Measurements from ENCODE around the gene CDKN2B.

The CDKN2B gene

DNA sequence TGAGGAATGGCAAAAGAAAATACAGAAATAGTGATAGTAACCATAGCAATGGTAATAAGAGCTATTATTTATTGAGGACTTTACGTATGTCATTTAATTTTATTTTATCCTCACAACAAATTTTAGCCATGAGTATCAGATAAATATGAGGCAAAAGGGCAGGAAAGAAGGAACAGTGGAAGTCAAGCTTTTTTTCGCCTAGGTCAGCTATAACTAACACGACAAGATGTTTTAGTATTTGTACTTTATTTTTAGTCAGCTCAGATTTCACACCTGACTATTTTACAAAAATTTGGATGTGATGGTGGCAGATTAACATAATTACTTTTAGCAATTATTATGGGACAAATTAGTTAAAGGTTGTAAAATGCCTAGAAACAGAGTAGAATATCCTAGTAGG, 34.8 kb upstream of the CDKN2B start:
- H3K36me3 Mint-ChIP-seq, result no peaks in the 10 kb centered on the region
- H3K27ac Mint-ChIP-seq, result no peak overlapping the region
- no peak for DNase-seq (ENCODE audit: low spot score in 2 of 2)
- H3K4me3 Mint-ChIP-seq, result no peak overlapping the region
- H3K9me3 Mint-ChIP-seq, result no peaks in the 10 kb centered on the region
- H3K4me1 Mint-ChIP-seq, result no peaks in the 10 kb centered on the region
- H3K27me3 Mint-ChIP-seq, result no peaks in the 10 kb centered on the region
- ATAC-seq (ENCODE audit: low read depth), result no peak

- ATAC-seq (ENCODE audit: low read depth) (no peak), DNase-seq (ENCODE audit: low spot score in 2 of 2) (no peak)
- Mint-ChIP-seq H3K36me3 (no peaks in the 10 kb centered on the region), H3K4me1 (no peaks in the 10 kb centered on the region), H3K27ac (no peak overlapping the region), H3K4me3 (no peak overlapping the region), H3K9me3 (no peaks in the 10 kb centered on the region), H3K27me3 (no peaks in the 10 kb centered on the region)
Observed at GRCh38 chr9:22041775-22042174, 32.7 kb upstream of the CDKN2B start.

DNA sequence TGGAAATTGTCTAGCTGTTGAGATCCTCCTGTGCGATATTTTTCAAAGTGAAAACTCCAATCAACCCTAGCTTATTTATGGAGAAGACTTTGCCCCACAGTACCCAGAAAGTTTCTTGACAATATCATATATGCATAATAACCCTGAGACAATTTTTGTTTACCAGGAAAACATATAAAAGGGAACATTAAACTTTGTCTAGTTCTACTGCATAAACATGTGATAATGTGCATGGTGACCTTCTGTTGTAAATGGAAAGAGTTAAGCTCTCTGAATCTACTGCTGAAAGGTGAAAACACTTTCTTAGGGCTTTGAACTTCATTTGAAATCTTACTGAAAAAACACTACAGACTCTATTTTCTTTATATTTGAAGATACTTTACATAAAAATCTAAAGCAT, 32.2 kb upstream of the CDKN2B start:
- no peaks in the 10 kb centered on the region for H3K9me3 Mint-ChIP-seq
- DNase-seq (ENCODE audit: low spot score in 2 of 2) (no peak), ATAC-seq (ENCODE audit: low read depth) (no peak)
- H3K27me3 Mint-ChIP-seq, result no peaks in the 10 kb centered on the region
- H3K27ac Mint-ChIP-seq, result no peak overlapping the region
- no peaks in the 10 kb centered on the region for H3K4me1 Mint-ChIP-seq
- no peak overlapping the region for H3K4me3 Mint-ChIP-seq
- no peaks in the 10 kb centered on the region for H3K36me3 Mint-ChIP-seq

GRCh38 chr9:22040760-22041159, 31.7 kb upstream of the CDKN2B start:
- no peaks in the 10 kb centered on the region for H3K27me3 Mint-ChIP-seq

GRCh38 chr9:22039258-22039657, 30.2 kb upstream of the CDKN2B start:
- Mint-ChIP-seq H3K36me3 (no peaks in the 10 kb centered on the region), H3K27me3 (no peaks in the 10 kb centered on the region)

More at GRCh38 chr9:22040760-22041159, 31.7 kb upstream of the CDKN2B start:
- DNase-seq (ENCODE audit: low spot score in 2 of 2), result no peak
- Mint-ChIP-seq H3K4me1 (no peaks in the 10 kb centered on the region), H3K9me3 (no peaks in the 10 kb centered on the region), H3K27ac (no peak overlapping the region), H3K36me3 (no peaks in the 10 kb centered on the region), H3K4me3 (no peak overlapping the region)
- no peak for ATAC-seq (ENCODE audit: low read depth)

DNA sequence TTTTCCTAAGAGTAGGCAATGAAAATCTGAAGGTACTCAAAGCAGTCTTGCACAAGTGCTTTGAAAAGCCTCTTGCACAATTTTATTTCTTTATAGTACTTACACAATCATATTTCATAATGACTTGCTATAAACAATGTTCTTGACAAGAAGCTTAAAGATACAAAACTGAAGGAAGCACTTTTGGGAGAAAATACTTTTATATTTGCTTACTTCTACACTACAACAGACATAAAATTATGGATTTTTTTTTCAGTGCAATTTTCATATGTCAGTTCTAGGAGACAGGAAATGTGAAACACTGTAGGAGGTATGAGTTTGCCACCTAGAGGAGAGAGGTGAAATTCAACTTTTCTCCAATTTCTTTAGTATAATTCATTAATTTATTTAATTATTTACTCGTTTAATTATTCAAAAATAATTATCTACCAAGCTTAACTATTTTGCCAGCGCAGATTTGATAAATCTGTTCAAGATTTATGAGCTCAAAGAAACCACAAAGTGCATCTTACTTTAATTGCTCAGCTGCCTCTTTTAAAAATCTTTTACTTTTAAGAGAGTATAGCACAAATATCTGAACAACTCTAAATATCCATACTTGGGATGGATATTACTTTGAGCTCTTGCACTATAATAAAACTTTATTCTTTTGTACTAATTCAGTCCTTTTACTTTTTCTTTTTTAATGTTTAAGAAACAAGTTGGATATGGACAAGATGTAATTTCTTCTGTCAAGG, 29.0 kb upstream of the CDKN2B start:
- H3K4me1 Mint-ChIP-seq, result no peaks in the 10 kb centered on the region
- no peaks in the 10 kb centered on the region for H3K27me3 Mint-ChIP-seq
- no peak overlapping the region for H3K4me3 Mint-ChIP-seq
- H3K36me3 Mint-ChIP-seq, result no peaks in the 10 kb centered on the region
- H3K27ac Mint-ChIP-seq, result no peak overlapping the region
- no peak for DNase-seq (ENCODE audit: low spot score in 2 of 2)
- ATAC-seq (ENCODE audit: low read depth), result peak; percentile 53
- no peaks in the 10 kb centered on the region for H3K9me3 Mint-ChIP-seq

More at GRCh38 chr9:22039258-22039657, 30.2 kb upstream of the CDKN2B start:
- DNase-seq (ENCODE audit: low spot score in 2 of 2) (no peak), ATAC-seq (ENCODE audit: low read depth) (no peak)
- H3K27ac Mint-ChIP-seq, result no peak overlapping the region
- no peaks in the 10 kb centered on the region for H3K9me3 Mint-ChIP-seq
- no peak overlapping the region for H3K4me3 Mint-ChIP-seq
- no peaks in the 10 kb centered on the region for H3K4me1 Mint-ChIP-seq

DNA sequence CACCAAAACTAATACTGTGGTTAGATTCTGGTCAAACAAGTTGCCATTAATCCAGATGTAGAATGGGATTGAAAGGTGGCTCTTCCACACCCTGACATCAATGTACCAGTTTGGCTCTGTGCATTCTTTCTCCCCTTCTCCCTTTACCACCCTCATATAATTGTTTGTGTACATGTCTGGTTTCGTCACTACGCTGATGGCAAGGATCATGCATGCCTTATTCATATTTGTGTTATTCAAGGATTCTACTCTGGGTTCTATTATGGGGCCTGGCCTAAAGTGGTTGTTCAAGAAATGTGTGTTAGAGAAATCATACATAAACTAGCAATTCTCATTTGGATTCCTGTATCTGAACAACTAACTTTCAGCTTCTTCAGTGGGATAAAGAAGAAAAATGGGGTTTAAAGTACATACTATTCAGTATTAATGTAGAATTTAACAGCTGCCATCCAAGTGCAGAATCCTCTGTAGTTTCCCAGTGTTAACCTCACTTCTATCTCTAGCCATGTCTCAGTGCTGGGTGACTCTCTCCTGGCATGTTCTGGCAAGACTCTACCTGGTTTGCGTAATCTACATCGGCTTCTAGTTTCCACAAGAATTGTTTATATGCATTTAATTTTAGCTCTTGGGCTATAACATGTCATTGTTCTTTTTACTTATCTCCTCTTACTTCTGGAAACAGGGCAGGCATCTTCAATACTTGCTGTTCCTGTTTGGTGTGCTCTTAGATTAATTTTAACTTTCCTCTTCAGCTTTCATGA, 27.9 kb upstream of the CDKN2B start:
- DNase-seq (ENCODE audit: low spot score in 2 of 2) (no peak), ATAC-seq (ENCODE audit: low read depth) (no peak)
- no peaks in the 10 kb centered on the region for H3K4me1 Mint-ChIP-seq
- no peaks in the 10 kb centered on the region for H3K36me3 Mint-ChIP-seq
- H3K27ac Mint-ChIP-seq, result no peak overlapping the region
- H3K27me3 Mint-ChIP-seq, result no peaks in the 10 kb centered on the region
- no peaks in the 10 kb centered on the region for H3K9me3 Mint-ChIP-seq
- H3K4me3 Mint-ChIP-seq, result no peak overlapping the region

DNA sequence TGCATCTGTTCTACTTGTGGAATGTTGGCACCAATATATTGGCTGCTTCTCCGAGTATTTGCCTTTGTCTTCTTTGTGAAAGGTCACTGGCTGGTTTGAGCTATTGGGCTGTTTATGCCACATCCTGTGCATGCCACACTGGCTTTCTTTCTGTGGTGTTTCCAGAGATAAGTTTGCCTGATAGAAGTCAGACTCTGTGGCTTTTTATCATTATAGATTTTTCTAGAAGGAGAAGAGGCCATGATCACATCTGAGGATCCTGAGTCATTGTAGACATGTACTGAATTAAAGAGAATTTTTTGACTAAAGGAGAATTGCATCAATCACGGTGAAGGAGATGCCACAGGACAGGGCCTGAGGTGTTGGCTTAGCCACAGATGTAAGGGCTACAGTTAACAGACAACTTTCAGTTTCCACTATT, 26.5 kb upstream of the CDKN2B start:
- DNase-seq (ENCODE audit: low spot score in 2 of 2), result no peak
- no peaks in the 10 kb centered on the region for H3K9me3 Mint-ChIP-seq
- ATAC-seq (ENCODE audit: low read depth), result no peak
- no peaks in the 10 kb centered on the region for H3K27me3 Mint-ChIP-seq
- H3K27ac Mint-ChIP-seq, result no peak overlapping the region
- no peaks in the 10 kb centered on the region for H3K4me1 Mint-ChIP-seq
- H3K4me3 Mint-ChIP-seq, result no peak overlapping the region
- H3K36me3 Mint-ChIP-seq, result no peaks in the 10 kb centered on the region

GRCh38 chr9:22033012-22033630, 24.0 kb upstream of the CDKN2B start:
- Mint-ChIP-seq H3K4me1 (peaks cover 5% of the 10 kb centered on the region), H3K36me3 (no peaks in the 10 kb centered on the region), H3K4me3 (no peak overlapping the region), H3K27me3 (no peaks in the 10 kb centered on the region), H3K27ac (no peak overlapping the region), H3K9me3 (no peaks in the 10 kb centered on the region)
- DNase-seq (ENCODE audit: low spot score in 2 of 2) (no peak), ATAC-seq (ENCODE audit: low read depth) (no peak)

GRCh38 chr9:22031655-22032411, 22.7 kb upstream of the CDKN2B start:
- ATAC-seq (ENCODE audit: low read depth) (no peak), DNase-seq (ENCODE audit: low spot score in 2 of 2) (no peak)
- Mint-ChIP-seq H3K27me3 (no peaks in the 10 kb centered on the region), H3K9me3 (no peaks in the 10 kb centered on the region), H3K27ac (no peak overlapping the region), H3K4me3 (no peak overlapping the region), H3K36me3 (no peaks in the 10 kb centered on the region), H3K4me1 (peaks cover 5% of the 10 kb centered on the region)

DNA sequence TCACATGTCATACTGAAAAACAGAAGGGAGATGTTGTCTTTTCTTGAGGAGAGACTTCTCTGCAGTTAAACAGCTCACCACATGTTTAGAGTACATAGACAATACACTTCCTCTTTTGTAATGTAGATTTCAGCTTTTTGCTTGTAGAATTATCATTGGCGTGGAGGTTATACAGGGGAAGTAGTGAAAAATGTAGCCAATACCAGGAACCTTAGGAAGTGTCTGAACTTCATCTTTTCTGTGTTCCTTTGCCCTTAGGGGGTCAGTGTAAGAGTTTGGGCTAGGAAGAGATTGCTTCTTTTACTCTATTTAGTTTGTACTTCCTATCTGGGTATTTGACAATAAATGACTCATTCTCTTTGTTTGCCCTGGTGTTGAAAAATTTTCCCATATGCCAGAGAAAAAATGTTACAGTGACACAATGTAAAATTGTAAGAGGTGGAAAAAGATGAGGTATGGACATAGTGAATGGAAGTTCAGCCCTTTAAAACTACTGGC, 21.0 kb upstream of the CDKN2B start:
- DNase-seq (ENCODE audit: low spot score in 2 of 2) (no peak), ATAC-seq (ENCODE audit: low read depth) (peak; percentile 98)
- peaks cover 5% of the 10 kb centered on the region for H3K4me1 Mint-ChIP-seq
- H3K27ac Mint-ChIP-seq, result no peak overlapping the region
- H3K4me3 Mint-ChIP-seq, result no peak overlapping the region
- H3K27me3 Mint-ChIP-seq, result no peaks in the 10 kb centered on the region
- no peaks in the 10 kb centered on the region for H3K9me3 Mint-ChIP-seq
- no peaks in the 10 kb centered on the region for H3K36me3 Mint-ChIP-seq

GRCh38 chr9:22029231-22029630, 20.1 kb upstream of the CDKN2B start:
- ATAC-seq (ENCODE audit: low read depth) (no peak), DNase-seq (ENCODE audit: low spot score in 2 of 2) (no peak)
- Mint-ChIP-seq H3K27me3 (no peaks in the 10 kb centered on the region), H3K4me1 (peaks cover 5% of the 10 kb centered on the region), H3K36me3 (peaks cover 3% of the 10 kb centered on the region), H3K27ac (no peak overlapping the region), H3K4me3 (no peak overlapping the region), H3K9me3 (no peaks in the 10 kb centered on the region)

DNA sequence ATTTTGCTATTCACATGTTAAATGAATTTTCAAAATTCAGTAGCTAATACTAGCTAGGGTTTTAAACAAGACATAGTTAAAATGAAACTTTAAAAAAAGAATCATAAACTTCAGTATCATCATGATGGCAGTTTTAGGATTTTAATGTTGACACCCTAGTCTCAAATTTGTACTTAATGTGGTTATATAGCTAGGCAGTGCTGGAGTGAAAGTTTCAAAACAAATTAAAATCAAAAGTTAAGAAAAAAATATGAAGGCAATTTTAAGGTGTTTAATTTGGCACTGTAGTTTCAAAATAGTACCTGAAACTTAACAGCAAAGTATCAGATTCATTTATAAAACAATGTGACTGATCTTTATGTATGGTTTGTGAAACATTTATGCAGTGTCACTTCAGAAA, 19.3 kb upstream of the CDKN2B start:
- Mint-ChIP-seq H3K4me1 (peaks cover 5% of the 10 kb centered on the region), H3K4me3 (no peak overlapping the region), H3K27ac (no peak overlapping the region), H3K27me3 (no peaks in the 10 kb centered on the region), H3K9me3 (no peaks in the 10 kb centered on the region), H3K36me3 (peaks cover 4% of the 10 kb centered on the region)
- no peak for DNase-seq (ENCODE audit: low spot score in 2 of 2)
- ATAC-seq (ENCODE audit: low read depth), result no peak

DNA sequence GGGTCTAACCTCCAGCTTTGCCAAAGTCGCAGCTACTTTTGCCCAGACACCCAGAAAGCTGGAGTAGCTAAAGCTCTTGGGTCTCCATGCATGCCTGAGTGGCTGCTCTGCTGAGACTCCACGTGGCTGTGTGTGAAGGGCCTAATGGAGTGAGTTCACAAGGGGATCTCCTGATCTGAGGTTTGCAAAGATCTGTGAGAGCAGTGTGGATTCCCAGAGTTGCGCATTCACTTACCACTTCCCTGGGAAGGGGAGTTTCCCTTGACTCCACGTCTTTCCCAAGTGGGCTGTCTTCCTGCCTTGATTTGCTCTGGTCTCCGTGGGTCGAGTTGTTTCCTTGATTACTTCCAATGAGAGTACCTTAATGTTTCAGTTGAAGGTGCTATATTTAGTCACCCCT, 17.6 kb upstream of the CDKN2B start:
- Mint-ChIP-seq H3K27ac (no peak overlapping the region), H3K9me3 (no peaks in the 10 kb centered on the region), H3K4me3 (no peak overlapping the region), H3K4me1 (peaks cover 5% of the 10 kb centered on the region), H3K27me3 (no peaks in the 10 kb centered on the region), H3K36me3 (peaks cover 4% of the 10 kb centered on the region)
- DNase-seq (ENCODE audit: low spot score in 2 of 2), result no peak
- no peak for ATAC-seq (ENCODE audit: low read depth)
